Measurements from ENCODE around the gene SH3YL1. TPM values are rescaled to one million over a fixed set of nuclear protein-coding genes. Genes with fewer than 3 reads are reported as not detected.

Gene SH3YL1
- total RNA-seq, 3 donors from 2014 or later, result 40.5 to 151 (median 81.6) TPM

DNA sequence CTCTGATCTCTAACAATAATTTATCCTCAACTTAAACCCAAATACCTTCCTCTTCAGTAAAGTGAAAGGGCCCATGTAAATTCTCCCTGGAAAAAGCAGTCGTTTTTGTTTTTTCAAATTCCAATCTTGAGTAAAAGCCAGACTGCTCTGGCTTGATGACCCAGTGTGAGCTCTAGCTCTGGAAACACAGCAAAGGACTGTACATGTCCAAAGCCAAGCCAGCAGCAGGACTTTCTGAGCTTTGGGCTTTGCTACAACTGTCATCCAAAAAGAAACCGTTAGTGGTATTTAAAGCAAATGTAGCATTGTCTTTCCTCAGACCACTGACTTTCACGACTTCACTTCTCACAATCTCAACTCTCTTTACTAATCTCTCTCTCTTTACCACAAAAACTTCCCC is 25.4 kb downstream of the SH3YL1 start:
- no peaks in the 10 kb centered on the region for H3K4me1 ChIP-seq
- intact Hi-C loops (cut with DNase I; ENCODE audit: low total_unique reads), result no loop called here
- no peak overlapping the region for H3K4me3 ChIP-seq
- TF ChIP-seq POLR2A (IDR thresholded peaks at IDR 0.05), result no peak
- TF ChIP-seq POLR2AphosphoS5 (IDR thresholded peaks at IDR 0.05), result no peak
- TF ChIP-seq, protein P1, sequence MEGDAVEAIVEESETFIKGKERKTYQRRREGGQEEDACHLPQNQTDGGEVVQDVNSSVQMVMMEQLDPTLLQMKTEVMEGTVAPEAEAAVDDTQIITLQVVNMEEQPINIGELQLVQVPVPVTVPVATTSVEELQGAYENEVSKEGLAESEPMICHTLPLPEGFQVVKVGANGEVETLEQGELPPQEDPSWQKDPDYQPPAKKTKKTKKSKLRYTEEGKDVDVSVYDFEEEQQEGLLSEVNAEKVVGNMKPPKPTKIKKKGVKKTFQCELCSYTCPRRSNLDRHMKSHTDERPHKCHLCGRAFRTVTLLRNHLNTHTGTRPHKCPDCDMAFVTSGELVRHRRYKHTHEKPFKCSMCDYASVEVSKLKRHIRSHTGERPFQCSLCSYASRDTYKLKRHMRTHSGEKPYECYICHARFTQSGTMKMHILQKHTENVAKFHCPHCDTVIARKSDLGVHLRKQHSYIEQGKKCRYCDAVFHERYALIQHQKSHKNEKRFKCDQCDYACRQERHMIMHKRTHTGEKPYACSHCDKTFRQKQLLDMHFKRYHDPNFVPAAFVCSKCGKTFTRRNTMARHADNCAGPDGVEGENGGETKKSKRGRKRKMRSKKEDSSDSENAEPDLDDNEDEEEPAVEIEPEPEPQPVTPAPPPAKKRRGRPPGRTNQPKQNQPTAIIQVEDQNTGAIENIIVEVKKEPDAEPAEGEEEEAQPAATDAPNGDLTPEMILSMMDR (IDR thresholded peaks at IDR 0.05), result no peak
- H3K36me3 ChIP-seq, result no peaks in the 10 kb centered on the region
- no peak for DNase-seq (ENCODE audit: low spot score in 2 of 2)
- no peaks in the 10 kb centered on the region for H3K9me3 ChIP-seq
- no peaks in the 10 kb centered on the region for H3K27me3 ChIP-seq
- H3K27ac ChIP-seq, result no peak overlapping the region

DNA sequence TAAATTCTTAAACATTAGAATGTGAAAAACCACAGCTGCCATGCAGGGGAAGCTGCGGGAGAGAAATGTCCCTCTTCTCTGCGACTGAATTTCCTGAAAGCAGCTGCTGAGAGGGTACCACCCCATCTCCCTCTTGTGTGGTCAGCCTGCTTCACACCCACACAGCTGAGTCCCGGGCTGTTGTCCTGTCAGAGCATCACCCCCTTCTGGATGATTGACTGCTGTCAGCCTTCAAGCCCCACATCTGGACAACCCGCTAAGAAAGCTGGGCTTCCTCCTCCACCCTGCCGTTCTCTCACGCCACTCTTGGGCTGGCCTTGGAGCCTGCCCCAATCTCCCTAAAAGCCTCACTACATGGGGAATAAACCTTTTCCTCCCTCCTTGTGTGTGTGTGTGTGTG is 26.0 kb downstream of the SH3YL1 start:
- intact Hi-C loops (cut with DNase I; ENCODE audit: low total_unique reads), result no loop called here
- no peaks in the 10 kb centered on the region for H3K27me3 ChIP-seq

DNA sequence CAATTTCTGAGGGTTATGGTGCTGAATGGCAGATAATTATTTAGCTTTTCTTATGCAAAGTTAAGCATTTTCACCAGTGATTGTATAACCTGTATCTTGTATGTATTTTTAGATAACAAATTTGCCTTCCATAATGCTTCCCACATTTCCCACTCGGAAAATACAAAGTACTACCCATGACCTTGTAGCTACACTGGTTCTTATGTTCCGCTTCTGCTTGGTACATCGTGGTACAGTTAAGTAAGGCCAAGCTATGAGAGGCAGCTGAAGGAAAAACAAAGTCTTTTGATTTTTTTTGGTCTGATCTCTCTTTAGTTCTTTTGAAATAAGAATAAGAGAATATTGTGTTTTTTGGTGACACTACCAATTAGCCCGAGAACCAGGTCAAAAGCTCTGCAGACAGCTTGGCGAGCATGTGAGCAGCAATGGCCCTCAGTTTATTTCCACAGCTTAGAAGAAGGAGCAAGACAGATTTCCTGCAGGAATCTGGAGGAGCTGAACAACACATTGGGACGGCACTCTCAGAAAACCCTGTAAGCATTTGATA is 26.8 kb downstream of the SH3YL1 start:
- H3K27me3 ChIP-seq, result no peaks in the 10 kb centered on the region
- no peaks in the 10 kb centered on the region for H3K4me1 ChIP-seq
- H3K36me3 ChIP-seq, result no peaks in the 10 kb centered on the region
- H3K9me3 ChIP-seq, result no peaks in the 10 kb centered on the region
- intact Hi-C loops (cut with DNase I; ENCODE audit: low total_unique reads), result no loop called here
- TF ChIP-seq POLR2A (IDR thresholded peaks at IDR 0.05), result no peak
- no peak for TF ChIP-seq POLR2AphosphoS5 (IDR thresholded peaks at IDR 0.05)
- TF ChIP-seq, protein P1 (IDR thresholded peaks at IDR 0.05), result no peak
- H3K27ac ChIP-seq, result no peak overlapping the region
- no peak for DNase-seq (ENCODE audit: low spot score in 2 of 2)
- no peak overlapping the region for H3K4me3 ChIP-seq

More for the DNA sequence above, 26.0 kb downstream of the SH3YL1 start:
- no peaks in the 10 kb centered on the region for H3K4me1 ChIP-seq
- no peaks in the 10 kb centered on the region for H3K36me3 ChIP-seq
- H3K27ac ChIP-seq, result no peak overlapping the region
- no peak for DNase-seq (ENCODE audit: low spot score in 2 of 2)
- TF ChIP-seq POLR2AphosphoS5 (IDR thresholded peaks at IDR 0.05) (no peak), POLR2A (IDR thresholded peaks at IDR 0.05) (no peak)
- TF ChIP-seq, protein P1 (IDR thresholded peaks at IDR 0.05), result no peak
- no peak overlapping the region for H3K4me3 ChIP-seq
- no peaks in the 10 kb centered on the region for H3K9me3 ChIP-seq

DNA sequence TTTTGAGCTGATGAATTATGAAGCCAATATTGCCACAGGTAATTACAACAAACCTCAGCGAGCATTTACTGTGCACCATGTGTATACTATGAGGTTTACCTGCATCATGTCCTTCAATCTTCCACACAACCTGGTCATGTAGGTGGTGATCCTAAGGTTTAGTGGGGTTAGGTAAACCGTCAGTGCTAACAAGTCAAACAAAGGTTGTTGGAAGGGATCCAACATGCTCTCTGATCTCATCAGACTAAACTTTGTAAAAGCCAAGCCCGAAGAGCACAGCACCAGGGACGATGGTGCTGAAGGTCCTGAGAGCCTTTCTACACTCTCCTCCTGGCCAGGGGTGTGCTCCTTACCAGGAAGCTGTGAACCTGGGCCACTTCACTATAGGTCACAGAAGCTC is 29.4 kb downstream of the SH3YL1 start:
- Histone ChIP-seq H3K4me3 (no peak overlapping the region), H3K4me1 (no peaks in the 10 kb centered on the region), H3K27me3 (no peaks in the 10 kb centered on the region), H3K36me3 (no peaks in the 10 kb centered on the region), H3K27ac (no peak overlapping the region), H3K9me3 (no peaks in the 10 kb centered on the region)
- TF ChIP-seq, protein P1 (IDR thresholded peaks at IDR 0.05), result no peak
- TF ChIP-seq POLR2A (IDR thresholded peaks at IDR 0.05), result no peak
- TF ChIP-seq POLR2AphosphoS5 (IDR thresholded peaks at IDR 0.05), result no peak
- intact Hi-C loops (cut with DNase I; ENCODE audit: low total_unique reads), result no loop called here
- DNase-seq (ENCODE audit: low spot score in 2 of 2), result no peak

DNA sequence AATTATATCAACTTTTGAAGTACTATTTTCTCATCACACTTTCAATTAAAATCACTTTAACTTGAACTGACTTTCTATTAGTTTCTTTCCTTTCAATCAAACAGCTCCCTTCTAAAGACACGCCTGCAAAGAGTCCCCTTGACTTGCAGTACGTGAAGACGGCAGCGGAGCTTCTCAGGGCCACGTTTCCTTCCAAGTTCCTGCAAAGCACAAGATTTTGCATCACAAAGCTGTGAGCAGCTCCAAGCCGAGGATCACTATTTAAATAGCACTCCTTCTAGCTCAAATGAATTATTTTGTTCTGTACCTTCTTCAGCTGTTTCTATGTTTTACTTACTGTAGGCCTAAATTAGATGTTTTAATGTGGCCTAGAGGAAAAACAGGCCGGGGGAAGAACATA is 30.8 kb downstream of the SH3YL1 start:
- no peaks in the 10 kb centered on the region for H3K36me3 ChIP-seq
- intact Hi-C loops (cut with DNase I; ENCODE audit: low total_unique reads), result no loop called here
- TF ChIP-seq, protein P1 (IDR thresholded peaks at IDR 0.05), result no peak
- TF ChIP-seq POLR2AphosphoS5 (IDR thresholded peaks at IDR 0.05) (no peak), POLR2A (IDR thresholded peaks at IDR 0.05) (no peak)
- no peak overlapping the region for H3K4me3 ChIP-seq
- H3K4me1 ChIP-seq, result no peaks in the 10 kb centered on the region
- H3K9me3 ChIP-seq, result no peaks in the 10 kb centered on the region
- H3K27ac ChIP-seq, result no peak overlapping the region
- DNase-seq (ENCODE audit: low spot score in 2 of 2), result no peak
- no peaks in the 10 kb centered on the region for H3K27me3 ChIP-seq

Data from breast epithelium (tissue), 4 donors.